Right hindlimb (tissue), 1 donor: ENCODE results near the gene ABCC9.
A peak's percentile ranks its signal among the peaks of the same experiment; 100 is the strongest.

Experiments used
- DNase-seq: peaks from one replicate; pipeline ENCODE4 v3.0.0-alpha.2; 2018

Gene ABCC9

GRCh38 chr12:21877293-21877982 lies 63.8 kb downstream of the ABCC9 start:
- no peak for DNase-seq

GRCh38 chr12:21865846-21866245 lies 75.4 kb downstream of the ABCC9 start:
- DNase-seq = no peak

GRCh38 chr12:21860534-21860933 lies 80.7 kb downstream of the ABCC9 start:
- no peak for DNase-seq

- DNase-seq = no peak
Observed at GRCh38 chr12:21860128-21860527, 81.1 kb downstream of the ABCC9 start.

- DNase-seq = no peak
Observed at GRCh38 chr12:21852251-21852650, 89.0 kb downstream of the ABCC9 start.

- no peak for DNase-seq
Observed at GRCh38 chr12:21851151-21851550, 90.1 kb downstream of the ABCC9 start.

GRCh38 chr12:21850419-21850818 lies 90.8 kb downstream of the ABCC9 start:
- DNase-seq = no peak

GRCh38 chr12:21849878-21850277 lies 91.3 kb downstream of the ABCC9 start:
- no peak for DNase-seq

- DNase-seq = no peak
Observed at GRCh38 chr12:21848192-21848591, 93.0 kb downstream of the ABCC9 start.

GRCh38 chr12:21843795-21844194 lies 97.4 kb downstream of the ABCC9 start:
- DNase-seq = no peak

GRCh38 chr12:21839776-21840175 lies 101.5 kb downstream of the ABCC9 start:
- DNase-seq = no peak

- DNase-seq = no peak
Observed at GRCh38 chr12:21837847-21838246, 103.4 kb downstream of the ABCC9 start.

- DNase-seq = peak; percentile 54
Observed at GRCh38 chr12:21831791-21832344, 109.4 kb downstream of the ABCC9 start.

- DNase-seq = no peak
Observed at GRCh38 chr12:21828779-21829178, 112.4 kb downstream of the ABCC9 start.

- DNase-seq = no peak
Observed at GRCh38 chr12:21828136-21828775, 113.0 kb downstream of the ABCC9 start.

GRCh38 chr12:21827083-21827482 lies 114.1 kb downstream of the ABCC9 start:
- DNase-seq = no peak

- DNase-seq = no peak
Observed at GRCh38 chr12:21826618-21826910, 114.7 kb downstream of the ABCC9 start.

- DNase-seq = no peak
Observed at GRCh38 chr12:21825886-21826617, 115.2 kb downstream of the ABCC9 start.

GRCh38 chr12:21823581-21823980 lies 117.6 kb downstream of the ABCC9 start:
- DNase-seq = peak; percentile 28

GRCh38 chr12:21819678-21820077 lies 121.5 kb downstream of the ABCC9 start:
- DNase-seq = no peak

GRCh38 chr12:21819236-21819635 lies 122.0 kb downstream of the ABCC9 start:
- no peak for DNase-seq

- no peak for DNase-seq
Observed at GRCh38 chr12:21818627-21819026, 122.6 kb downstream of the ABCC9 start.

GRCh38 chr12:21815306-21816062 lies 125.7 kb downstream of the ABCC9 start:
- no peak for DNase-seq
